GM21447 (cell line): ENCODE results near the gene HOXB4.
"Not testable (repeated sequence)": the region's sequence is repeated elsewhere in the genome, so short reads cannot be mapped to it uniquely, and the experiment has no call there.

Experiments used
- ATAC-seq: cut with Tn5 transposase; IDR thresholded peaks from one replicate; pipeline ENCODE4 v1.9.1; 2021; ENCODE audit not compliant: unreplicated experiment

The HOXB4 gene

DNA sequence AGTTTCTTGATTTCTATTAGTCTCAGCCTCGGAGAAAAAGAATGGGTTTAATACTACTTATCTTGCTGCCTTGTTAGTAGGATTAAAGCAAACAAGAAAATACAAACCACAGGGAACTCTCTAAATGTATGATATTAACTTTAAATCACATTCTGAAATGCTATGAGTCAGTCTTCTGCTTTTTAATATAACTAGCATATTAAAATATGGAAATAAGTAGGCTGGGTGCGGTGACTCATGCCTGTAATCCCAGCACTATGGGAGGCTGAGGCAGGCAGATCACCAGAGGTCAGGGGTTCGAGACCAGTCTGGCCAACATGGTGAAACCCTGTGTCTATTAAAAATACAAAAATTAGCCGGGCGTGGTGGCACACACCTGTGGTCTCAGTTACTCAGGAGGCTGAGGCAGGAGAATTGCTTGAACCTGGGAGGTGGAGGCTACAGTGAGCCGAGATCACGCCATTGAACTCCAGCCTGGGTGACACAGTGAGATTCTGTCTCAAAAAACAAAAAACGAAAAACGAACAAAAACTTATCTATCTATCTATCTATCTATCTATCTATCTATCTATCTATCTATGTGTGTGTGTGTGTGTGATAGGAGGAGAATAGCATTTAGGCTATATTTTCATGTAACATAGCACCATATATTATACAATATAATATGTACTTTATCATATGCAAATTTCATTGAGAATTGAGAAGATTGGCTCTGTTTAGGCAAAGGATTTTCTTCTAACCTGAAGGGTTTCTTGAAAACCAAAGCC lies 42.2 kb downstream of the HOXB4 start:
- ATAC-seq = not testable (repeated sequence)

DNA sequence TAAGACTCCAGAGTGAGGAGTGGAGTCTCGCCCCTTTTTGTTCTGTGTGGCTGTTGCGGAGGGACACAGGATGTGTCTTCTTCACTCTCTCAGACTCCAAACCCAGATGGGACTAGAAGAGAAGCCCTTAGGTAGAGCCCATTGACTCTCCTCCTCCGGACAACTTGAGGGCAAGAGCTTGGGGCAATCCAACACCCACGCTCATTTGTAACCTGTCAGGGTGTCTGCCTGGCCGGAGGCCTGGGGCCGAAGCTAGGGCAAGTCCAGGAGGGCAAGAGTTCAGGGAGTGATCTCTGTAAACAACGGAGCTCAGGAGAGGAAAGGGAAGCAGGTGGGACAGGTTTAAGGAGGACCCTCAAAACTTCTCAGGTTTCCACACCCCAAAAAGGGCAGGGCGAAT lies 45.9 kb downstream of the HOXB4 start:
- ATAC-seq = no peak

DNA sequence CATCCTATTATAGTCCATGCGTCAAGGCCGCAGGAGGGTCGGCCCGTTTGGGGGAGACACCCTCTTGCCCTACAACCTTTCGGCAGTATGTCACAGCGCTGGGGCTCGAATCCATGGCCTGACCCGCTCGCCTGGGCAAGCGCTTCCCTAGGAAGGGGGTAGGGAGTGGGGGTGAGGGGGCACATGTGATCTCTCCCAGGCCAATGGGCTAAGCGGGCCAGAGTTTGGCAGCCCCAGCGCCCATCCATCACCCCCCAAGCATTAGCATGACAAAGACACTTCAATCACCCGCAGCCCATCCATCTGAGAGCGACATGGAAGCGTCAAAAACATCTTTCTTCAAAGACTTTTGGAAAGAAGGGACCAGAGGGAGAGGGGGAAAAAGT lies 47.3 kb downstream of the HOXB4 start, which contains the start of gene HOXB1:
Gene HOXB1, minus strand, starts transcription at position 125 of the 386 bp plus-strand sequence. Its CDS starts 107 bp downstream, at position 18.
- ATAC-seq = no peak

DNA sequence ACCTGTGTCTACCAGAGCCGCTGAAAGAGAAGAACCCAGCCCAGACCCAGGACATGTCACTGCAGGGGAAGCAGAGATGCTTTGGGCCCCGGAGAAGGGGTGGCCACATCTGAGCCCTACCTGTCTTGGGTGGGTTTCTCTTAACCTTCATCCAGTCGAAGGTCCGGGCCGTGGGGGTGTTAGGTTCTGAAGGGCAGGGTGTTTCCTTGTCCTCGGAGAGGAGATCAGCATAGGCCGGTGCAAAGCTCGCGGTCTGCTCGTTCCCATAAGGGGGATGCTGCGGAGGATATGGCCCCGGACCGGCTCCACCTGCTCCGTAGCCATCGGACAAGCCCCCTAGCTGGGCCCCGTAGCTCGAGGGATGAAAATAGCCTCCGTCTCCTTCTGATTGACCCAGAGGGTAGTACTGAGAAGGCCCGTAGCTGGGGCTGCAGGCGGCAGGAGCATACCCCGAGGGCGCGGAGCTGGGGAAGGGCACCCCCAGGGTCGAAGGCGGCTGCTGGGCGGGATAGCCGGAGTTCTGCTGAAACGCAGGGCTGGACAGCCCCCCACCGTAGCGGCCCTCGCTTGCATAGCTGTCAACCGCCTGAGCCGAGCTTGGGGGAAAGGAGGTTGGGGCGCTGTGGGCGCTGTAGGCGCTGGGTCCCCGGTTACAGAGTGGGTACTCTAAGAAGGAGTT lies 47.8 kb downstream of the HOXB4 start:
- ATAC-seq = no peak

DNA sequence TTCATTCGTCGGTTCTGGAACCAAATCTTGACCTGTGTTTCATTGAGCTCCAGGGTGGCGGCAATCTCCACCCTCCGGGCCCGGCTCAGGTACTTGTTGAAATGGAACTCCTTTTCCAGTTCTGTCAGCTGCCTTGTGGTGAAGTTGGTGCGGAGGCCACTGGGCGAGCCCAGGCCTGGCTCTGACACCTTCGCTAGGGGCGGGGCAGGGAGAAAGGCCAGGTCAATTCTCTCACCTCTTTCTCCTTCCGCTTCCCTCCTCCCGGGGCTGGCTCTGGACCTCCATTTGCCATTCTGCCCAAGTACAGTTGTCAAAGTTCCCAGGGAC lies 48.5 kb downstream of the HOXB4 start:
- no peak for ATAC-seq

DNA sequence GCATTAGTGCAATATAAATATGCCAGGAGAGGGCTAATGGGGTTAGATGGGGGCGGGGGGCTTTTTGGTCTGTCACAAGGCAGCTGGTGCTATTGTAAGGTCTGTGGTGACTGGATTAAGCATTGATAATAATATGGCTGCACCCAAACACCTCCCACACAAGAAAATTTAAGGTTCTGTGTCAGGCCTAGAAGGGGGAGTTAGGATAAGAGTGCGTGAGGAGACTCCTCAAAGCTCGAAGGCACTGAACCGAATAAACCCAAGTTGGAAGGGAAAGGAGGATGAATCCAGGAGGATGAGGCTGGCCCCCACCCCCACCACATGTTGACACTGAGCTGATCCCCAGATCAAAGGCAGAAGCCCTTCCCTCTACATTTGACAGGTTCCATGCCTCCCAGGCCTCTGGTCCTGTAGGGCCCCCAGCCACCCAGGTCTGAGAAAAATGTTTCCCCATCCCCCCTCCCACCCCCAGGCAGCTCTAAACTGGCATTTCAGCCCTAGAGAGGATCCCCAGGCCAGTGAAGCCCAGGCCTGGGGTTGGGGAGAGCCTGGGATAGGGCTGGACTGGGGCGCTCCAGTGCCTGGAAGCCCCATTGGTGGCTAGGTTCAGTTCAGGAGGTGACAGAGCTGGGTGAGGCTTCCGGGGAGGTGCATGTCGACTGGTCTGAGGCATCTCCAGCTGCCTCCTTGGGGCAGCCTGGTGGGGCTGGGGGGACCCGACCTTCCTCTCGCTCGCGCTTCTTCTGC lies 49.0 kb downstream of the HOXB4 start:
- no peak for ATAC-seq

DNA sequence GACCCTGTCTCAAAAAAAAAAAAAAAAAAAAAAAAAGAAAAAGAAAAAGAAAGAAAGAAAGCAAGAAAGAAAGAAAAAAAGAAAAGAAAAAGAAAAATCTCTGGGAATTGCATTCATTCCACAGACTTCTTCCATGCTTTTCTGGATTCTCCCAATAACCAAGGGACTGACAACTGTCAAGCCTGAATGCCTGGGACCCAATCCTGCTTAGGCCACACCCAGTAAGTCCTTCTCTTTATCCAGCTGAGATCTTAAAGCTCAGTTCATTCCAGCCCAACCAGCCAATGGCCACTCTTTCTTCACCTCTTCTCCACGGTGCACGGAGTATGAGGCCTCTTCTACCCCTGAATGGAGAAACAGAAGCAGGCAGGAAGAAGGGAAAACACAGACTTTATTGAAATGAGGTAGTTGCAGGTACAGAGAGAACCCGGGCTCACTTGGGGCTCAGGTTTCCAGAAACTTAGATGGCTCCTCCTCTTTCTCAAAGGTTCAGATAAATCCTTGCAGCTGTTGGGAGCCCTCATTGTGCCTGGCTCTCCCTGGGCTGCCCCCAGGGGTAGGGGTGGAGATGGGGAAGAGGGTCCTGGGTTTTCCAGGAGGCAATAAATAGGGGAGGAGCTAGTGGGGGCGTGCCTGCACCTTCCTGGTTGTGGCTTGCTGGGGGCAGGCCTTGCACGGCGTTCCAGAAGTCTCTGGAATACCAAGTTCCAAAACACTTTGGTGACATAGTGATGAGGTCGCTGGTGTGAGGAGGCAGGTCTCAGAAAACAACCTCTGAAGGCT lies 49.8 kb downstream of the HOXB4 start:
- ATAC-seq = no peak

DNA sequence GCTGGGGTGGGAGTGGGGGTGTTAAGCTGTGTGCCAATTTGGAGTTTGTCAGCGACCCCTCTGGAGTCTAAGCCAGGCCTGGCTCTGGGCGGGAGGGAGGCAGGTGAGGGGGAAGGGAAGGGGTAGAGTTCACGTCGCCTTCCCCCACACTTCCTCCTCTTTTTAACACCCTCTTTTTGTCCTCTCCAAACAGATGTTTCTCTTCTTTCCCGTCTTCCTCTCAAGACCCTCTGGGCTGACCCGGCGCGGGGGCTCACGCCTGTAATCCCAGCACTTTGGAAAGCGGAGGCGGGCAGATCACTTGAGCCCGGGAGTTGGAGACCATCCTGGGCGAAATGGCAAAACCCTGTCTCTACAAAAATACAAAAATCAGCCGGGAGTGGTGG lies 50.6 kb downstream of the HOXB4 start:
- no peak for ATAC-seq

DNA sequence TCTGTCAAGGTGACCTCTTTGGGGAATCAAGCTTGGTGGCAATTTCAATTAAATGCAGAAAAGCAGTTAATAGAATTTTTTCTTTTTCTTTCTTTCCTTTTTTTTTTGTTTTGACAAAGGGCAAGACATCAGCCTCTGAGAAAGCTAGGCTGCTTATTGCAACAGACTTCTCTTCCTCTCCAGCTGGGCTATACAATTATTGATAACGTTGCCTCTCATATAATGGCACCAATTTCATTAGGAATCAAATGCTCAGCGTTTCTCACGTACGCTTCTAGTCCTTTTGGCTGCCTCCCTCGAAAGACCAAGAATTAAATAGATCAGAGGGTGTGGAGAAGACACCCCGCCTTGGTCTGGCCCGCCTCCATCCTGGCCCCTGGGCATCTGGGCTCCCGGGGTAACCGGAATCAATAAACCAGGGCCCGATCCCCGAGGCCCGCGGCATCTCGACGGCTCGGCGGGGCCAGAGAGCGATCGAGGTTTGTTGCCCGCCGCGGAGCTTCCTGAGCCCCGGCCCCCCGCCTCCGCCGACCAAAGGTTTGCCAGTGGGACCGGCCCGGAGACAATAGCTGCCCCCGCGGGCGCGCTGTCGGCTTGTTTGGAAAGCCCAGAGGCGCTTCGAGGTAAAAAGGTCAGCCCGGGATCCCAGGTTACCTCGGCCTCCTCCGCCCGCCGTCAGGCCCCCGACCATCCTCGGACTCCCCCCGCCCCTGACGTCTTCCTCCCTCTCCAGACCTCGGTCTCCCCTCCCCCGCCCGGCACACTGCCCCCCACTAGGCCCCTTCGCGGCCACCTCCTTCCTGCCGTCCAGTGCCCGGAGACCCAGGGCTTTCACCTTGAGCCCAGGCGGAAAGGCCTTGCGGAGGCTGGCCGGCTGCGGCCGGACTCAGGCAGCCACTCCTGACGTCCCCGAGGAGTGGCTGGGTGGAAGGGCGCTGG lies 51.3 kb downstream of the HOXB4 start:
- no peak for ATAC-seq
